ENCODE results near the gene PMEPA1.
A peak's percentile ranks its signal among the peaks of the same experiment; 100 is the strongest.

Gene PMEPA1

GRCh38 chr20:57736738-57737347, 27.0 kb upstream of the PMEPA1 start:
- DNase-seq, result no peak

DNA sequence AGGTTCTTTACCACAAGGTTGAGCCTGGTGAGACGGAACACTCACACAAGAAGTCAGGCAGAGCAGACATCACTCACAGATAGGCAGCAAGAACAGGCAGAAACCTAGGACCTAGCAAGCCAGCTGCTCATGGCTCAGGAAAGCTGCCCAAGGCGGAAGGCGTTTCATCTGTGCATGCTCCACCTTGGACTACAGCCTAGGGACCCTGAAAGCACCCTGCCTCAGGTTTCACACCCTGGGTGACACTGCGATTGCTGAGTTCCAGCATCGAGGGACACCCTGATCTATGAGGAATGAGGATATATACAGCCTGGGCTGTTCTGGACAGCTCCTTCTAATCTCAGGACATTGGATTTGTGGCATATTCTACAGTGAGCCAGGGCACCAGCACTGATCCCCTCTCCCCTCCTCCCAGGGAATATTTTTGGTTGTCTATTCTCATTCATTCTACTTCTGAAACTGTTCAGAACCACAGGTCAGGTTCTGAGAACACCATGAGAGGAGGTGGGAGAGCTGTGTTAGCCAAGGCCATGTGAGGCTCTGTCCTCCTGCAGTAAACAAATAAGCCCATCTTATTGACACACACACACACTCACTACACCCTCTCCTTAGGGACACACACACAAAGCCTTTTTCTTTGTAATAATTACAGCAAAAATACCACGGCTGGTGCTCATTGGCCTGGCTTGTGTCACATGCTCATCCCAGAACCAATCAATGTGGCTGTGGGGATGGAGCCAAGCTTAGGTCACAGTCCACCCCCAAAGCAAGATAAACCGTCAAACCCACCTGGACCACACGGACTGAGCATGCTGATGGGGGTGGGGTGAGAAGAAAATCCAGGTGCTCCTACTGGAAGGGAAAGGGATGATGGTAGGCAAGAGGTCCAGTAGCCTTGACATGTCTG, 26.3 kb upstream of the PMEPA1 start:
- DNase-seq, result no peak

DNA sequence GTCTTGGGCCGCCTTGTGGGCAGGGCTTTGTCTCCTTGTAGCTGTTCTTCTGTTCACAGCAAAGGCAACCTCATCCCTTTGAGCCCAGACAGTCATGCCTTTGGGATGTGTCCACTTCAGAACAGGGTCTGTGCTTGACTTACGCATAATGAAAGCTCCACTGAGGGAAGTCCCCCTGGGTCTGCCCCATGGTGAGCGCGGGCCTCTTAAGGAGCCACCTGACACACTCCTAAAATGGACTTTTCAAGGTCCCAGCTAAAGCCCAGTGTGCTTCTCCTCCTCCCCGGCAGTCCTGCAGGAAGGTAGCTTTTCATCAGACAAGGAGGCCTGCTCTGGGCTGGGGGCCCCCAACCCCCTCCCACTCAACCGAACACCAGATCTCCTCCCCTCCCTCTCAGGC, 24.9 kb upstream of the PMEPA1 start:
- DNase-seq, result no peak

GRCh38 chr20:57732226-57732625, 22.4 kb upstream of the PMEPA1 start:
- DNase-seq, result no peak

- no peak for DNase-seq
Observed at GRCh38 chr20:57728762-57729161, 18.9 kb upstream of the PMEPA1 start.

DNA sequence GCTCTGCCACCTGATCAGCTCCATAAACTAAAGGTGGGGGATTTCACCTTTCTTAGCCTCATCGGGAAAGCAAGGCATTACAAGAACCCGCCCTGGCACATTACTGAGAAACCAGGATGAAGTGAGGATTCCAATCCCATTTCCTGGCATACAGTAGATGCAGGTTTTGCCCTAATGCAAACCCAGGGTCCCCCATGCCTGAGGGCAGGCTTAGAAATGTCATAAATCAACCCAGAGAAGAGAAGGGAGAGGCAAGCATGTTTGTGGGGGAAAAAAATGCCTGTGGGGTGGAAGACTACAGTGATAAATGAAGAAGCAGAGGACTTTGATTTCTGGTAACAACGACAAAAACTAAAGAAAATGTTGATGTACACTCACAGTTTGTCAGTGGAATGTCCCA, 18.0 kb upstream of the PMEPA1 start:
- no peak for DNase-seq

- DNase-seq, result no peak
Observed at GRCh38 chr20:57725636-57726035, 15.8 kb upstream of the PMEPA1 start.

DNA sequence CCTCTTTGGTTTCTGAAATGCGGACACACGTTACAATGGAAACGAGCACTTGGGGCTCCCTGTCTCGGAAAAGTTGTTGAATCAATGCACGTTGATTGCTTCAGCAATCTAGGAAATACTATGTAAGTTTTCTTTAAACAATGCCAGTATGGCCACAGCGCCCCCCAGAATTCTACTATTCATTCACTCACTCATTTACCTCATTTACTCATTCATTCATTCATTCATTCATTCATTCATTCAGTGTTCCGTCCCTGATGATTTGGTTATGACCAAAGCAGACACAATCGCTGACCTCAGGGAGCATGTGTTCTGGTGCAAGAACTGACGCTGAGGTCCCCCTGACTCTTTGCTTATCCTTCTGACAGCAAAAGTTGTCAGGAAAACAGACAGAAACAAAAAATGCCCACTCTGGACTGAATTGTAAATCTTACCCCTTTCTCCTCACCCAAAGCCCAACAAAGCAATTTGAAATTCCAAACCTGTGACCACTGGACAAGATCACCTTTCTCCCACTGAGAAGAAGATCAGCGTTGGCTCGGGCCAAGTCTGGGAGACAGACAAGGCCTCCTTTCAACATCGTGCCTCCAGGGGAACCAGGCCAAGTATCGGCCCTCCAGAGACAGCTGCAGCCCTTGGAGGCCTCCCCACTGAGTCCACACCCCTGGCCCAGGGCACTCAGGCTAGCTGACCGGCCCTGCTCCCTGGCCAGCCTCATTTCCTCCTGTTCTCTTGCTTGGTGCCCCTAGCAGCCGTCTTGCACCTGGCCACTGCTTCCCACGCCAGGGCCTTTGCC, 15.0 kb upstream of the PMEPA1 start:
- no peak for DNase-seq

- DNase-seq, result no peak
Observed at GRCh38 chr20:57723816-57724215, 14.0 kb upstream of the PMEPA1 start.

DNA sequence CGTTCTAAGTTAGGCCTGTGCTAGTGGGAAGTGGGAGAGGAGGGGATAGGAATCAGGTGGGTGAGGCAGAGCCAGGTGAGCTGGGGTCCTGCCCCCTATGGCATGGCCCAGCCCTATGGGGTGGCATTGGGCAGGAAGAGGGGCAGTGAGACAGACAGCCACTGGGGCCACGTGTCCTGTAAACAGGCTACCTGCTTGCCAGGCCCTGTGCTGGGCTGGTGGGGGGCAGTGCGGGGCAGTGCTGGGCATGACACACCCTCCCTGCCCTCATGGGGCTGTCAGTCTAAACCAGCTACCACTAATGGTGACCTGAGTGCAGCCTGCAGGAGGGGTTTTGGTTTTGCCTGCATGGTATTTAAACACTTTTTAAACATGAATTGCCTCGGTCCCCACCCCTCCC, 10.1 kb upstream of the PMEPA1 start:
- no peak for DNase-seq

DNA sequence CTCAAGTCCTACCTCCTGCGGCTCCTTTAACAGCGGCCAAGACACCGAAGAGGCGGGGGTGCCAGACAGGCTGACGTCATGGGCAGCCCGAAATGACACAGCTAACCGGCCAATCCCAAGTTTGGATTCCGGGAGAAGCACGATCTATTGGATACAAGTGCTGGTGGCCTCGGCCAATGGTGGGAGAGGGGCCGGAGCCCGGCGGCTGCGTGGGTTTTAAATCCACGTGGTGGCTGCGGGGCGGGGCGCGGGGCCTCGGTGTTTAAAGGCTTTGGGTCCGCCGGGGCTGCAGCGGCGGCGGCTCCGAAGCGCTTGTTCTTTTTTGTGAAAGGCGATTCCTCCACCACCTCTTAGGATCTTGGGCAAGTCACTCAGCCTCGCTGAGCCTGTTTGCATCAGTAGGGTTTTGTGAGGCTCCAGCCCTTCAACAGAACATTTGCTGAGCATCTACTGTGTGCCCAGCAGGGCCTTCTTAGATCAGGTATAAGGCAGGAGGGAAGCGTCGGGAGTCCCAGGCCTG, 8.7 kb upstream of the PMEPA1 start:
- DNase-seq, result peak; percentile 84 to 85

DNA sequence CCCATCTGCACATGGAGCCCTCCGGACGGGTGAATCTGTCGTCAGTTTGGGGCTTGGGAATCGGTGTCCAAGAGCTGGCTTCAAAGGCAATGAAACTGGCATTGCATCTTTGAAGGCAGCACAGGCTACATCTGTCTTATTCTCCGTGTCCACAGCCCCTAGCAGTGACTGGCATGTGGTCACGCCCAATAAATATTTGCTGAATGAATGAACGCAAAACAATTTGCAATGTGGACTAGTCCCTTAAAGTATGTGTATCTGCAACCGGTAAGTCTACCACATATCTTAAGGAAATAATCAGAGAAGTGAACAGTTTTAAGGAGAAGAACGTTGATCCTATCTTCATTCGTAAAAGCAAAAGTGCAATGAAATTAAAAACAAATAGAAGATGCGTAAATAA, 8.0 kb upstream of the PMEPA1 start:
- DNase-seq, result no peak

- DNase-seq, result no peak
Observed at GRCh38 chr20:57716901-57717300, 7.1 kb upstream of the PMEPA1 start.

GRCh38 chr20:57716202-57716601, 6.4 kb upstream of the PMEPA1 start:
- DNase-seq, result no peak

DNA sequence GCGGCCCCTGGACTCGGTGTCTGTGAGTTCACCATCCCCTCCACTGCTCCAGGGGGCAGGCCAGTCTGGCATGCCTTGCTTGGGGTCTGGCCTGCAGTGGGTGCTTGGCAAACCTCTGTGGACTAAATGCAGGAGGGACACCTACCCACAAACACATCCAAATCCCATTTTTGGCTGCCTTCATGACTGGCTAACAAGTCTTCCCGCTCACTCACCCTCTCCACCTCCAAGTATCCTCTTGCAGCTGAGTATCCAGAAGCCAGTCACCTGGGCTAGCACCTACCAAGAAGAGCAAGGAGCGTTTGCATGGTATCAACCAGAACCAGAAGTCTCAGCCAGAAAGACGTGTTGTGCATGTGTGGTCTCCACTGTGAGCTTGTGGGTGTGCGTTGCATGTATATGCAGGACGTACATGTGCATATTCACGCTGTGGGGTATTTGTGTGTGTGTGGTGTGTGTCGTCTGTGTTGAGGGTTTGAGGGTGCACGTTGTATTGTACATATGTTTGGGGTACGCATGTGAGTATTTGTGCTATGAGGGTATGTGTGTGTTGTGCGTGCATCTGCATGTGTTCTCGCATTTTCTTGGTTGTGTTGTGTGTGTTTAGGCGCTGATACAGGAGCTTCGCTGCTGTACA, 5.6 kb upstream of the PMEPA1 start:
- no peak for DNase-seq

DNA sequence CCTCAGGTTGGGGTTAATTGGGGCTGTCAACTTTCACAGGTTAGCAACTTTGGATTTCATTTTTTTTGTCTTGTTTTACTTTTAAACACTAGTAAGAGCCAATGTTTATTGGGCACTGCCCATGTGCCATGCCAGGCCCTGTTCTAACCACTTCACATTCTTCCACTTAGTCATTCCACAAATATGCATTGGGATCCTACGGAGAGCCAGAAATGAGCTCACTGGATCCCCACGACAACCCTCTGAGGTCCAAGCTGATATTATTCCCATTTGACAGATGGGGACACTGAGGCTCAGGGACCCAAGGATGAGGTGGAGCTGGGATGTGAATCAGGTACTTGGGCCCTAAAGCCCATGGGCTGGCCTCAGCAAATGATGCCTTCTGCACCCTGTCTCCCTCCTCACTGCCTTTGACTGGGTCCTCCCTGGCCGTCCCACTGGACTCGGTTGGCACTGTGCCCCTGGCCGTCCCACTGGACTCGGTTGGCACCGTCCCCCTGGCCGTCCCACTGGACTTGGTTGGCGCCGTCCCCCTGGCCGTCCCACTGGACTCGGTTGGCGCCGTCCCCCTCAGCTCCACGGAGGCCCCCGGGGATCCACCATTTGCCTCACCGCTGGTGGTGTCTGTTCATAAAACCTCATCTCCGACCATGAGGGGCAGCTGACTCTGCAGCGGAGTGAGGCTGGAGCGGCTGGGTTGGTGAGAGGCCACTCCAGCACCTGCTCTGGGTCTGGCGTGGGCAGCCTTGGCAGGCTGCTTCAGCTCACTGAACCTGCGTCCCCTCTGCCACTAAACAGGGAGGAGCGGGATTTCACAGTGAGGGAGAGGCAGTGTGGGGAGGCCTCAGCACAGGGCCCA, 4.8 kb upstream of the PMEPA1 start:
- no peak for DNase-seq

GRCh38 chr20:57713951-57714350, 4.1 kb upstream of the PMEPA1 start:
- no peak for DNase-seq

- no peak for DNase-seq
Observed at GRCh38 chr20:57713505-57713903, 3.7 kb upstream of the PMEPA1 start.

- DNase-seq, result no peak
Observed at GRCh38 chr20:57712851-57713504, 3.2 kb upstream of the PMEPA1 start.

DNA sequence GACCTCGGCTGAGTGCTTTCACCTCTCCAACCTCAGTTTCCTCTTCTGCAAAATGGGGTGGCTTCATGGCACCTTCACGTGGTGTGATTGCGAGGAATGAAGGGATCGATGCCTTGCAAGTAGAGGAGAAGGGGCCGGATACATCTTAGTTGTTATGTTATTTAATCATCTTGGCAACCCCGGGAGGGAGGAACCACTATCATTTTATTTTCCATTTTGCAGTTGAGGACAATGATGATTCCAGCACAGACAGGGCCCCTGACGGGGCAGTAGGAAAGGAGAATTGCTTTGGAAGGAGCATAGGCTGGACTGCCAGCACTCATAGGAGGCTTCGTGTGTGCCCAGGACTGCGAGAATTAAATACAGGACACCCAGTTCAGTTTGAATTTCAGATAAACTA, 2.5 kb upstream of the PMEPA1 start:
- no peak for DNase-seq

- DNase-seq, result no peak
Observed at GRCh38 chr20:57711826-57712225, 2.0 kb upstream of the PMEPA1 start.
